ENCODE measurements around the gene PLIN4.

- TF ChIP-seq CTCF (IDR thresholded peaks at IDR 0.05) (no peak), POLR2A (IDR thresholded peaks at IDR 0.05) (no peak)
Measured at GRCh38 chr19:4494691-4495064, 23.6 kb downstream of the PLIN4 start.
